Subcutaneous adipose tissue (tissue), 4 donors: ENCODE measurements around the gene PLA1A. TPM values are rescaled to one million over a fixed set of nuclear protein-coding genes. Genes with fewer than 3 reads are reported as not detected.

Experiments
- CTCF ChIP-seq: fragments of 450-650 bp; IDR thresholded peaks from one replicate; pipeline ENCODE4 v1.5.1; 2016; ENCODE audit warnings: low read depth, mild to moderate bottlenecking, control low read depth, antibody characterized with exemption, moderate library complexity
- total RNA-seq, 4 donors: library from RNA; depleted of rRNA; stranded (reverse); fragments of >200 nt; gene quantifications; one replicate each; pipeline ENCODE4 v1.1.0, GENCODE V29; 2016

The PLA1A gene
- 1 to 10 TPM; 1.4 to 8.9 (median 2.4) TPM for total RNA-seq

- TF ChIP-seq CTCF = no peak
Measured at GRCh38 chr3:119597548-119598288, at the start of gene PLA1A. Gene PLA1A (plus strand): TSS chr3:119597885. CDS start chr3:119597914, 29 bp downstream.

- no peak for TF ChIP-seq CTCF
Measured at GRCh38 chr3:119548341-119548740, 49.3 kb upstream of the PLA1A start.

GRCh38 chr3:119550192-119550910 is 47.3 kb upstream of the PLA1A start:
- TF ChIP-seq CTCF = no peak

GRCh38 chr3:119551598-119551997 is 46.1 kb upstream of the PLA1A start:
- TF ChIP-seq CTCF = no peak

- no peak for TF ChIP-seq CTCF
Measured at GRCh38 chr3:119553823-119554415, 43.8 kb upstream of the PLA1A start.

GRCh38 chr3:119555309-119555735 is 42.4 kb upstream of the PLA1A start:
- TF ChIP-seq CTCF = no peak

- TF ChIP-seq CTCF = no peak
Measured at GRCh38 chr3:119555929-119556328, 41.8 kb upstream of the PLA1A start.
